ENCODE data around the gene EPB41L2. TPM values are rescaled to one million over a fixed set of nuclear protein-coding genes. Genes with fewer than 3 reads are reported as not detected.

Gene EPB41L2
- total RNA-seq, 1 donor from 2014 or later, result 136 TPM

- FAIRE-seq (no peak), DNase-seq (ENCODE audit: low read depth) (no peak)
- peaks cover 3% of the 10 kb centered on the region for H3K36me3 Mint-ChIP-seq (ENCODE audit: low read depth, unreplicated experiment)
- Histone ChIP-seq H3K4me1 (ENCODE audit: insufficient read depth, low read length) (peaks cover 21% of the 10 kb centered on the region), H2AFZ (ENCODE audit: low read depth, low read length) (no peak overlapping the region), H4K20me1 (ENCODE audit: insufficient read depth, low read length) (peaks cover 19% of the 10 kb centered on the region), H3K9me3 (ENCODE audit: insufficient read depth, low read depth, low read length) (no peaks in the 10 kb centered on the region), H3K27ac (ENCODE audit: low read depth, low read length) (no peak overlapping the region), H3K9ac (ENCODE audit: low read length) (no peak overlapping the region), H3K4me3 (ENCODE audit: insufficient read depth, low read depth, low read length) (no peak overlapping the region), H3K4me2 (ENCODE audit: low read length) (no peak overlapping the region), H3K27me3 (ENCODE audit: insufficient read depth, low read length) (no peaks in the 10 kb centered on the region), H3K79me2 (ENCODE audit: insufficient read depth, low read length) (peaks cover 59% of the 10 kb centered on the region), H3K36me3 (ENCODE audit: insufficient read depth, low read length) (no peaks in the 10 kb centered on the region)
- H3K27me3 Mint-ChIP-seq (ENCODE audit: low read depth, unreplicated experiment), result no peaks in the 10 kb centered on the region
- no peak for TF ChIP-seq CTCF (IDR thresholded peaks at IDR 0.05; ENCODE audit: insufficient read depth, low read depth, low read length)
- TF ChIP-seq EZH2 (IDR thresholded peaks at IDR 0.05; ENCODE audit: insufficient read depth, low read length), result no peak
- H3K27ac Mint-ChIP-seq (ENCODE audit: unreplicated experiment), result no peak overlapping the region
- H3K4me1 Mint-ChIP-seq (ENCODE audit: low read depth, unreplicated experiment), result peaks cover 63% of the 10 kb centered on the region
- H3K9me3 Mint-ChIP-seq (ENCODE audit: unreplicated experiment), result peaks cover under 1% of the 10 kb centered on the region
- no peak overlapping the region for H3K4me3 Mint-ChIP-seq (ENCODE audit: unreplicated experiment)
Observed at GRCh38 chr6:131000544-131000943, 62.5 kb downstream of the EPB41L2 start.

GRCh38 chr6:130997061-130997753 lies 65.8 kb downstream of the EPB41L2 start:
- peaks cover 3% of the 10 kb centered on the region for H3K9me3 ChIP-seq (ENCODE audit: insufficient read depth, low read depth, low read length)
- peak overlapping the region; percentile 8 for H3K4me3 Mint-ChIP-seq (ENCODE audit: unreplicated experiment)
- H3K4me1 Mint-ChIP-seq (ENCODE audit: low read depth, unreplicated experiment), result peaks cover 53% of the 10 kb centered on the region
- H3K9ac ChIP-seq (ENCODE audit: low read length), result peak overlapping the region; percentile 51
- no peaks in the 10 kb centered on the region for H3K27me3 ChIP-seq (ENCODE audit: insufficient read depth, low read length)
- H4K20me1 ChIP-seq (ENCODE audit: insufficient read depth, low read length), result peaks cover 4% of the 10 kb centered on the region
- peaks cover 17% of the 10 kb centered on the region for H3K4me1 ChIP-seq (ENCODE audit: insufficient read depth, low read length)
- H3K27me3 Mint-ChIP-seq (ENCODE audit: low read depth, unreplicated experiment), result no peaks in the 10 kb centered on the region
- peak overlapping the region; percentile 78 for H3K4me2 ChIP-seq (ENCODE audit: low read length)
- no peak overlapping the region for H2AFZ ChIP-seq (ENCODE audit: low read depth, low read length)
- no peaks in the 10 kb centered on the region for H3K36me3 ChIP-seq (ENCODE audit: insufficient read depth, low read length)
- H3K27ac Mint-ChIP-seq (ENCODE audit: unreplicated experiment), result peak overlapping the region; percentile 80
- DNase-seq (ENCODE audit: low read depth), result peak; percentile 62
- H3K4me3 ChIP-seq (ENCODE audit: insufficient read depth, low read depth, low read length), result peak overlapping the region; percentile 20
- FAIRE-seq, result peak; percentile 71
- peaks cover 67% of the 10 kb centered on the region for H3K79me2 ChIP-seq (ENCODE audit: insufficient read depth, low read length)
- peaks cover 2% of the 10 kb centered on the region for H3K36me3 Mint-ChIP-seq (ENCODE audit: low read depth, unreplicated experiment)
- no peaks in the 10 kb centered on the region for H3K9me3 Mint-ChIP-seq (ENCODE audit: unreplicated experiment)
- H3K27ac ChIP-seq (ENCODE audit: low read depth, low read length), result no peak overlapping the region
- TF ChIP-seq CTCF (IDR thresholded peaks at IDR 0.05; ENCODE audit: insufficient read depth, low read depth, low read length) (no peak), EZH2 (IDR thresholded peaks at IDR 0.05; ENCODE audit: insufficient read depth, low read length) (no peak)

GRCh38 chr6:130996635-130997034 lies 66.4 kb downstream of the EPB41L2 start:
- peaks cover 49% of the 10 kb centered on the region for H3K4me1 Mint-ChIP-seq (ENCODE audit: low read depth, unreplicated experiment)
- TF ChIP-seq CTCF (IDR thresholded peaks at IDR 0.05; ENCODE audit: insufficient read depth, low read depth, low read length) (no peak), EZH2 (IDR thresholded peaks at IDR 0.05; ENCODE audit: insufficient read depth, low read length) (no peak)
- Histone ChIP-seq H3K79me2 (ENCODE audit: insufficient read depth, low read length) (peaks cover 65% of the 10 kb centered on the region), H3K4me1 (ENCODE audit: insufficient read depth, low read length) (peaks cover 14% of the 10 kb centered on the region), H3K27me3 (ENCODE audit: insufficient read depth, low read length) (no peaks in the 10 kb centered on the region), H3K4me2 (ENCODE audit: low read length) (peak overlapping the region; percentile 78), H3K27ac (ENCODE audit: low read depth, low read length) (no peak overlapping the region), H3K9me3 (ENCODE audit: insufficient read depth, low read depth, low read length) (peaks cover 3% of the 10 kb centered on the region), H3K9ac (ENCODE audit: low read length) (no peak overlapping the region), H4K20me1 (ENCODE audit: insufficient read depth, low read length) (peaks cover 2% of the 10 kb centered on the region), H3K4me3 (ENCODE audit: insufficient read depth, low read depth, low read length) (no peak overlapping the region), H3K36me3 (ENCODE audit: insufficient read depth, low read length) (no peaks in the 10 kb centered on the region), H2AFZ (ENCODE audit: low read depth, low read length) (no peak overlapping the region)
- DNase-seq (ENCODE audit: low read depth) (no peak), FAIRE-seq (no peak)
- no peaks in the 10 kb centered on the region for H3K9me3 Mint-ChIP-seq (ENCODE audit: unreplicated experiment)
- H3K4me3 Mint-ChIP-seq (ENCODE audit: unreplicated experiment), result no peak overlapping the region
- H3K27me3 Mint-ChIP-seq (ENCODE audit: low read depth, unreplicated experiment), result no peaks in the 10 kb centered on the region
- peaks cover 2% of the 10 kb centered on the region for H3K36me3 Mint-ChIP-seq (ENCODE audit: low read depth, unreplicated experiment)
- H3K27ac Mint-ChIP-seq (ENCODE audit: unreplicated experiment), result peak overlapping the region; percentile 24
